Prostate gland (tissue), 2 donors: ENCODE data around the gene CRYBG1.

Experiments
- POLR2A ChIP-seq: fragments of 450-650 bp; IDR thresholded peaks from one replicate; pipeline ENCODE4 v1.6.1; 2016; ENCODE audit warnings: antibody characterized with exemption, mild to moderate bottlenecking
- TF ChIP-seq, protein P1 (sequence below), 4 experiments: fragments of 200-600 bp in 2 of 4; fragments of 450-650 bp in 2 of 4; sonication (generic) in 2 of 4; IDR thresholded peaks; 1 replicate in 3 of 4; 2 replicates in 1 of 4; pipeline ENCODE4 v1.5.1; 2016 to 2019; ENCODE audit warnings: antibody characterized with exemption in 4 of 4, mild to moderate bottlenecking in 2 of 4, moderate library complexity in 2 of 4

DNA sequence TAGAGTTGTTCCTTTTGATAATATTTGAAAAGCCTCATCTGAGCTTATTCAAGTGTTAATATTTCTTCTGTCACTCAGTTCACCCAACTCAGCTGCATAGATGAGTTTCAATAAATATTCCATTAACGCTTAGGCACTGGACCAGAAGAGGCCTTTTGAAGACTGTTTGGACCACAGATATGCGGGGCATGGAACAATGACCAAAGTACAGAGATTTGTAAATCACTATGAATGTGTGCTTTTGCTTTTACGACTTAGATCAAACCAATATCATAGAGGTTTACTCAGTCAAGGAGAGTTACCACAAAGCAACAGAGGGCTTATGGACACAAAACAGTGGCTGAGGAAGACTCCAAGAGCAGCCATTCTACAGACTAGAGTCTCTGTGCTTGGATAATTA, 168.9 kb downstream of the CRYBG1 start:
- no peak for TF ChIP-seq POLR2A
- TF ChIP-seq, protein P1, sequence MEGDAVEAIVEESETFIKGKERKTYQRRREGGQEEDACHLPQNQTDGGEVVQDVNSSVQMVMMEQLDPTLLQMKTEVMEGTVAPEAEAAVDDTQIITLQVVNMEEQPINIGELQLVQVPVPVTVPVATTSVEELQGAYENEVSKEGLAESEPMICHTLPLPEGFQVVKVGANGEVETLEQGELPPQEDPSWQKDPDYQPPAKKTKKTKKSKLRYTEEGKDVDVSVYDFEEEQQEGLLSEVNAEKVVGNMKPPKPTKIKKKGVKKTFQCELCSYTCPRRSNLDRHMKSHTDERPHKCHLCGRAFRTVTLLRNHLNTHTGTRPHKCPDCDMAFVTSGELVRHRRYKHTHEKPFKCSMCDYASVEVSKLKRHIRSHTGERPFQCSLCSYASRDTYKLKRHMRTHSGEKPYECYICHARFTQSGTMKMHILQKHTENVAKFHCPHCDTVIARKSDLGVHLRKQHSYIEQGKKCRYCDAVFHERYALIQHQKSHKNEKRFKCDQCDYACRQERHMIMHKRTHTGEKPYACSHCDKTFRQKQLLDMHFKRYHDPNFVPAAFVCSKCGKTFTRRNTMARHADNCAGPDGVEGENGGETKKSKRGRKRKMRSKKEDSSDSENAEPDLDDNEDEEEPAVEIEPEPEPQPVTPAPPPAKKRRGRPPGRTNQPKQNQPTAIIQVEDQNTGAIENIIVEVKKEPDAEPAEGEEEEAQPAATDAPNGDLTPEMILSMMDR (IDR thresholded peaks at IDR 0.05): no peak
